Stimulated activated CD4-positive, alpha-beta T cell treated with anti-CD3 and anti-CD28 coated beads, Interleukin-4, amount 100 ng/mL, for 48 hours (primary cell): ENCODE data around the gene NOXA1.
"Not testable (repeated sequence)": the region's sequence is repeated elsewhere in the genome, so short reads cannot be mapped to it uniquely, and the experiment has no call there.

Experiments used
- DNase-seq, 2 donors: peaks; one replicate each; pipeline ENCODE4 v3.0.0-alpha.2; 2020; ENCODE audit warnings: low read depth in 2 of 2

The NOXA1 gene

GRCh38 chr9:137439158-137439714 is 16.0 kb downstream of the NOXA1 start:
- DNase-seq: no peak

- DNase-seq: no peak
Measured at GRCh38 chr9:137441289-137441934, 18.2 kb downstream of the NOXA1 start, which contains the start of gene ENTPD8. ENTPD8 (minus strand) TSS chr9:137441357; CDS start chr9:137438285, 3,072 bp downstream.

GRCh38 chr9:137441935-137442321 is 18.7 kb downstream of the NOXA1 start:
- no peak for DNase-seq

GRCh38 chr9:137444106-137444790 is 21.1 kb downstream of the NOXA1 start:
- DNase-seq: no peak

- DNase-seq: peak; percentile 79 to 81
Measured at GRCh38 chr9:137445275-137445807, 22.1 kb downstream of the NOXA1 start.

GRCh38 chr9:137445930-137446431 is 22.8 kb downstream of the NOXA1 start:
- no peak for DNase-seq

- no peak for DNase-seq
Measured at GRCh38 chr9:137446851-137447471, 23.8 kb downstream of the NOXA1 start.

GRCh38 chr9:137447722-137448601 is 24.8 kb downstream of the NOXA1 start:
- no peak for DNase-seq

- no peak for DNase-seq
Measured at GRCh38 chr9:137448602-137448962, 25.4 kb downstream of the NOXA1 start.

- DNase-seq: no peak
Measured at GRCh38 chr9:137449081-137449844, 26.1 kb downstream of the NOXA1 start.

- no peak for DNase-seq
Measured at GRCh38 chr9:137449931-137450538, 26.8 kb downstream of the NOXA1 start.

- not testable (repeated sequence) for DNase-seq
Measured at GRCh38 chr9:137450539-137451222, 27.5 kb downstream of the NOXA1 start.

GRCh38 chr9:137451264-137452005 is 28.2 kb downstream of the NOXA1 start:
- DNase-seq: not testable (repeated sequence)

- DNase-seq: no peak
Measured at GRCh38 chr9:137452006-137452760, 29.0 kb downstream of the NOXA1 start.

- DNase-seq: no peak
Measured at GRCh38 chr9:137452761-137453642, 29.8 kb downstream of the NOXA1 start.

GRCh38 chr9:137453643-137454081 is 30.5 kb downstream of the NOXA1 start:
- DNase-seq: peak; percentile 38 to 65

GRCh38 chr9:137454145-137454596 is 31.0 kb downstream of the NOXA1 start:
- peak in 1 of 2 donors; percentile 50 for DNase-seq
